Keratinocyte (primary cell): ENCODE results near the gene TAS1R2.

Experiments used
- CTCF ChIP-seq, 3 experiments: IDR thresholded peaks in 1 of 3; conservative IDR thresholded peaks in 1 of 3; optimal IDR thresholded peaks in 1 of 3; 2 replicates in 2 of 3; 3 replicates in 1 of 3; pipeline versions ENCODE3 to v1.5.1; 2011; ENCODE audit warnings: low read length in 3 of 3, mild to moderate bottlenecking in 3 of 3, moderate library complexity in 2 of 3, control low read depth in 1 of 3, inconsistent platforms in 1 of 3; ENCODE audit not compliant: insufficient read depth in 2 of 3; ENCODE audit errors: extremely low read depth in 1 of 3
- EZH2 ChIP-seq: IDR thresholded peaks from one replicate; pipeline ENCODE4 v1.6.1; 2012; ENCODE audit warnings: inconsistent platforms, mild to moderate bottlenecking, low read length, moderate library complexity

- no peak for TF ChIP-seq CTCF (optimal IDR thresholded peaks at IDR 0.05 in 1 of 3, IDR thresholded peaks at IDR 0.05 in 1 of 3, conservative IDR thresholded peaks at IDR 0.05 in 1 of 3; ENCODE audit: extremely low read depth in 1 of 3, insufficient read depth in 2 of 3, low read length in 3 of 3)
- no peak for TF ChIP-seq EZH2
Observed at GRCh38 chr1:18819203-18819602, 40.3 kb downstream of the TAS1R2 start.
